GM21360 (cell line): ENCODE results near the gene ASXL3.

Experiments
- ATAC-seq: cut with Tn5 transposase; IDR thresholded peaks from one replicate; pipeline ENCODE4 v1.9.1; 2021; ENCODE audit warnings: mild to moderate bottlenecking, moderate library complexity; ENCODE audit not compliant: unreplicated experiment

The ASXL3 gene

DNA sequence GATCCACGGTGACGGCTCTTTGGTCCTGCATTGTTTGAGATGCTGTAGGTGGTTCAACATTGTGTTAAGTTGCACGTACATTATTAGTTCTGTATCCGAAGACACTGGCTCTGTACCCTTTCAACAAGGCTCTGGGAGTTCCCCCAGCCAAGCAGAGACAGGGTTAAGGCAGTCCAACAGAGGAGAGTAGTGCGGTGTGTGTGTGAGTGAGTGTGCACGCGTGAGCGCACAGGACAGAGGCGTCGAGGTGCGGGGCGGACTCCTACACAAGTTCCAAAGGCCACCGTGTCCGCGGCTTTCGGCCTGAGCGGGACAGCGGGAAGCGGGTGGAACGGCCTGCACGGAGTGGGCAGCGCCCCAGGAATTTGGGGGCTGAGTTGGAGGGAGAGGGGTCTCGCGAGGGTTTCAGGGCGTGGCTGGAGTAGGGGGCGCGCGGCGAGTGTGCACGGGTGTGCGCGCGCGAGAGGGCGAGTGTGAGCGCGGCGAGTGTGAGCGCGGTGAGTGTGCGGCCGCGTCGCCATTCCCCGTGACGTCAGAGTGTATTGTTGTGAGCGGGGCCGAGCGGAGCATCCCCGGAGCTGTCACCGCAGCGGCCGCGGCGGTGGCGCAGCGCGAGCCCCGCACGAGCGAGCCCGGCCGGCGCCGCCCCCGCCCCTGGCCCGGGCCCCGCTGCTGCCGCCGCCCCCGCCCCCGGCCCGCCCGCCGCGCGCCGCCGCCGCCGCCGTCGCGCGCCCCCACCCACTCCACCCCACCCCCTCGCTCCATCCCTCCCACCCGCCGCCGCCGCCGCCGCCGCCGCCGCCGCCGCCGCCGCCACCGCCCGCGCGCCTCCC is at the start of gene ASXL3:
Gene ASXL3, plus strand, starts transcription at position 535 of the 833 bp plus-strand sequence. CDS start 413 bp downstream, outside the sequence.
- ATAC-seq = no peak

DNA sequence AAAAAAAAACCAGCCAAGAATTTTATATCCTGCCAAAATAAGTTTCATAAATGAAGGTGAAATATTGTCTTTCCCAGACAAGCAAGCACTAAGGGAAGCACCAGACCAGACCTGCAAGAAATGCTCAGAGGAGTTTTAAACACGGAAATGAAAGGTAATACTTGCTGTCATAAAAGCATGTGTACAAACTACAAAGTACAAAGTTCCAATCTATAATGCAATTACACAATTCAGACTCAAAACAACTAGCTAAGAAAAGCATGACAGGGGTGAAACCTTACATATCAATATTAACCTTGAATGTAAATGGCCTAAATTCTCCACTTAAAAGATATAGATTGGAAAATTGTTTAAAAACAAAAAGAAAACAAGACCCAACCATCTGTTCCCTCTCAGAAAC is 45.0 kb upstream of the ASXL3 start:
- no peak for ATAC-seq

DNA sequence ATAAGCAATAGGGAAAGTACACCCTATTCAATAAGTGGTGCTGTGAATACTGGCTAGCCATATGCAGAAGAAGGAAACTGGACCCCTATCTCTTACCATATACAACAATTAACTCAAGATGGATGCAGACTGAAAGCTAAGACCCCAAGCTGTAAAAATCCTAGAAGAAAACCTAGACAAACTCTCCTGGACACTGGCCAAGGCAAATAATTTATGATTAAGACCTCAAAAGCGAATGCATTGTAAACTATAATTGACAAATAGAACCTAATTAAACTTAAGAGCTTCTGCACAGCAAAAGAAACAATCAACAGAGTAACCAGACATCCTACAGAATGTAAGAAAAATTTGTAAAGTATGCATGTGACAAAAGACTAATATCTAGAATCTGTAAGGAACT is 41.1 kb upstream of the ASXL3 start:
- no peak for ATAC-seq

DNA sequence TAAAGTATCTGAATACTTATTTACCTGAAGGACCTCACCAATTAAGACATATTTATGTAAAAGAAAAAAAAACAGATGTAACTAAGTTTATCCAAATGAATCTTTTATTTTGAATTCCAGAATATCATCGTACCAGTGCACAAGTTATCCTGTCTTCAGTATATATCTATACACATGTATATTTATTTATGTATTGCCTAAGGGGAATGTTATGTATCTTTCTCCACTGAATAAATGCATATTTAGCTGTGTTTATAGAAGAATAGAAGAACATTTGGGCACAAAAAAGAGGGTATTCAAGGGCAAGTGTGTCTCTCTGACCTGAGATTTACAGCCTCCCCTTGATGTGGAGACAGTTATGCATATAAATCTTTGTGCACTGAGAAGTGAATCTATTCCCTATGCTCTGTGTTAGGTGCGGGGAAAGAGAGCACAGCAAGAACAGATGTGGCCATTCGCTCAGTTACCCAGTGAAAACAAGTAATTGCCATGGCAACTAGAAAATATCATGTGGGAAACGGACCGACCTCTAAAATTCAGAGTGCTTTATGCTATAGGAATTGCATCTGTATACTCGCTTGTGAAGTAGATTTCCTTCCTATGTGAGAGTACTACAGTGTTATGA is 39.5 kb upstream of the ASXL3 start:
- no peak for ATAC-seq

DNA sequence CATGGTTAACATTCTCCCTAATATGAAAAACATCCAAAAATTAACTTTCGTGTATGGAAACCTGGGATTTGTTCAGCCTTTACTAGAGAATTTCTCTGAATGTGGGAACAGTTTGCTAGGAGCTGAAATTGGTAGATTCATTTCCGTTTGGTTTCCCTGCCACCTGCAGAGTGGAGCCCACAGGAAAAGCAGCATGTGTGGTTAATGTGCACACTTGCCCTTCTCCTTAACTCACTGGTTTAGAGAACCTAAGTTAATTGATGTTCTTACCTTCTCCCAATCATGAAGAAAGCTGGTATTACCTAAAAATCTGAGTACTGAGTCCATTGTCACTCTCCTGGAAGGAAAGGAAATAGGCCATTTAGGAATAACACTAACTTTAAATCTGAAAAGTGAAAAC is 37.6 kb upstream of the ASXL3 start:
- no peak for ATAC-seq

DNA sequence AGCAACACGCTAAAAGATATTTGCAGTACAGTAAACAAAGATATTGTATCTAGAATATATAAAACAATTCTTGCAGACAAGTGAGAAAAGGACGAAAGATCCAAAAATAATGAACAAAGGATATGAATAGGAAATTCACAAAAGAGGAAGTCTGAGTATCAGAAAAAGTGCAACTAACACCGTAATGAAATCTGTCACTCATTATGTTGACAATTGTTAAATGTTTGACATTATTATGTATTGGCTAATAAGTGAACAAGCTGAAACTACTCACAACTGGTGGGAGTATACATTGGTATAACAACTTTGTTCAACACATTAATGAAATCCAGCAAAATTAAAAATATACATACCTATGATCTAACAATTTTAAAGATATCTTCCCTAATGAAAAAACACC is 36.7 kb upstream of the ASXL3 start:
- no peak for ATAC-seq

DNA sequence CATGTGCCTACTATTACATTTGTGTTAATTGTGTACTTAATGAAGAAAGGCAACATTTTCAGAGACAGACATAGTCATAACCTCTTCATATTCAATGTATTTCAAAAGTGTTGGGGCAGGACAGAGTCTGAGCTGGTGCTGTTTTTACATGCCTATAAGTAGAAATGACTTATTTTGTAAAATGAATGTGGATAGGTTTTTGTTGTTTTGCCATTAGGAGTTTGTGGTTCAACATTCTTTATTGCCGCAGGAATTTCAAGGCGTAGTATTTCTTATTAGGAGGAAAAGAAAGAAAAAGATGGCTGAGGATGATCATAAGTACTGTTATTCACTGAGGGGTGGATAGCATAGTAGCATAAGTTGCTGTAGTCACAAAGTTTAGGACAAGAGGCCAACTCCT is 21.2 kb upstream of the ASXL3 start:
- ATAC-seq = no peak

DNA sequence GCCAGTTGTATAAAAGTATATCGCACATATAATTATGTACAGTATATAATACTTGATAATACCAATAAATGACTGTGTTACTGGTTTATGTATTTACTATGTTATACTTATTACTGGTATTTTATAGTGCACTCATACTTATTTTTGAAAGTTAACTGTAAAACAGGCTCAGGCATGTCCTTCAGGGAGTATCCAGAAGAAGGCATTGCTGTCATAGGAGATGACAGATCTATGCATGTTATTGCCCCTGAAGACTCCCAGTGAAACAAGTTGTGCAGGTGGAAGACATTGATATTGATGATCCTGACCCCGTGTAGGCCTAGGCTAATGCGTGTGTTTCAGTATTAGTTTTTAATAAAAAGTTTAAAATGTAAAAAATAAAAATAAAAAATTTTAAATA is 20.3 kb upstream of the ASXL3 start:
- ATAC-seq = no peak

DNA sequence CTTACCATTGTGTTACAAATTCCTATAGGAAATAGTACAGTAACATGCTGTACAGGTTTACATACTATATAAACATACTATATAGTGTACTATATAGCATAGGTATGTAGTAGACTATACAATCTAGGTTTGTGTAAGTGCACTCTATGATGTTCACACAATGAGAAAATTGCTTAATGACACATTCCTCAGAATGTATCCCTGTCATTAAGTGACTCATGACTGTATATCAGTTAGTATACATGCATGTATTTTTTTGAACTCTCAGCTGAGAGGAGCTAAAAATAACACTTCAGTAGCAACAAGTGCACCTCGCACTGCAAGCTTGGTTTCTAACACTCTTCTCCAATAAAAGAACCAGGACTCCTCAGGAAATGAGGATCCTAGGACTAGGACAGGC is 19.5 kb upstream of the ASXL3 start:
- no peak for ATAC-seq

DNA sequence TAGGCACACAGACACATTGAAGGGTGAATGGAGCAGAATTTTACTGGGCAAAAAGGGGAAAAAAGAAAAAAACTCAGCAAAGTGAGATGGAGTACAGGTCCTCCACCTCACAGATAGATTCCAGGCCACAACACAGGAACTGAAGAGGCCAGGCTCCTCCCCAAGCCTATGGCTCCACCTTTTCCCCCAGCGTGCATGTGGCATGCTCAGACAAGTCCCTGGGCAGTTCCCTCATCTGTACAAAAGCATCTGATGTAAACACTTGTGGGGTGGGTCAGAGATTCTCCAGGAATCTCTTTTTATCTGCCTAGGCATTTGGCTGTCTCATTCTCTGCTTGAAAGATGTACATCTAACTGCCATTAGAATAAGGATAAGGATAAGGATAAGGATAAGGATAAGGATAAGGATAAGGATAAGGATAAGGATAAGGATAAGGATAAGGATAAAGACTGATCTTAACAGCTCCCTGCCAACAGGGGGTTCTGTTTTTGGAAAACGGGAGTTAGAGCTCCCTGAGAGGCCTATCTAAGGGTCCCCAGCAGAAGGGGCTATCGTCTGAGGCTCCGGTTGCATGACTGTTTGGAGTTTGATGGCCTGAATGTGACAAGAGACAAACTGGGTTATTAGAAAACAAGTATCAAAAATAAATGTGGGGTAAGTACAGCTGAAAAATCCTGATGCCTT is 17.2 kb upstream of the ASXL3 start:
- peak; percentile 83 for ATAC-seq

DNA sequence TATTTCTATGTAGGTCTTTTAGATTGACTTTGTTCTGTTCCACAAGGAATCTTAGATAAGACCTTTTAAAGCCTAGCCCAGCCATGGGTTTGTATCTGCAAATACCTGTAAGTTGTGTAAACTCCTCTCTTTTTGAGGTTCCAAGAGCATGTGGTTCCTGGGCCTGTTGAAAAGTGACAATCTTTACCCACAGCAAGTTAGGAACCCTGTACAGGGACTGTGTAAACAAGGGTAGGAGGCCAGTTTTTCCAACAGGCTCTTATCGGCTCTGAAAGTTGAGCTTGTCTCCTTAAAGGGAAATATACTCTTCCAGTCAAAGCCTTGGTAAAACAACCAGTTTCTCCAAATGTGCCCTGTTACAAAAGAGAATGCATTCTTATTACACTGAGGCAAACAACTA is 15.3 kb upstream of the ASXL3 start:
- no peak for ATAC-seq

DNA sequence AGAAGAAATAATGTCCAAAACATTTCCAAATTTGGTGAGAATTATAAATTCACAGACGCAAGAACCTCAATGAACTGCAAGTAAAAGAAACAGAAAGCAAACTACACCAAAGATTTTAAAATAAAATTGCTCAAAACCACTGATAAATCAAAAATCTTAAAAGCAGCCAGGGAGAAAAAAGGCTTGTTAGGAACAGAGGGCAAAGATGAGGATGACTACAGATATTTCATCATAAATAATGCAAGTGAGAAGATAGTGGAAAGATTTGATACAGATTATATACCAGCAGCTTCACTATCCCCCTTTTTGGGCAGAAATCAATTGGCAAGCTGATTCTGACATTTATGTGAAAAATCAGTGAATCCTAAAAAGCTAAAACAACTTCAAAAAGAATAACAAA is 10.3 kb upstream of the ASXL3 start:
- no peak for ATAC-seq

DNA sequence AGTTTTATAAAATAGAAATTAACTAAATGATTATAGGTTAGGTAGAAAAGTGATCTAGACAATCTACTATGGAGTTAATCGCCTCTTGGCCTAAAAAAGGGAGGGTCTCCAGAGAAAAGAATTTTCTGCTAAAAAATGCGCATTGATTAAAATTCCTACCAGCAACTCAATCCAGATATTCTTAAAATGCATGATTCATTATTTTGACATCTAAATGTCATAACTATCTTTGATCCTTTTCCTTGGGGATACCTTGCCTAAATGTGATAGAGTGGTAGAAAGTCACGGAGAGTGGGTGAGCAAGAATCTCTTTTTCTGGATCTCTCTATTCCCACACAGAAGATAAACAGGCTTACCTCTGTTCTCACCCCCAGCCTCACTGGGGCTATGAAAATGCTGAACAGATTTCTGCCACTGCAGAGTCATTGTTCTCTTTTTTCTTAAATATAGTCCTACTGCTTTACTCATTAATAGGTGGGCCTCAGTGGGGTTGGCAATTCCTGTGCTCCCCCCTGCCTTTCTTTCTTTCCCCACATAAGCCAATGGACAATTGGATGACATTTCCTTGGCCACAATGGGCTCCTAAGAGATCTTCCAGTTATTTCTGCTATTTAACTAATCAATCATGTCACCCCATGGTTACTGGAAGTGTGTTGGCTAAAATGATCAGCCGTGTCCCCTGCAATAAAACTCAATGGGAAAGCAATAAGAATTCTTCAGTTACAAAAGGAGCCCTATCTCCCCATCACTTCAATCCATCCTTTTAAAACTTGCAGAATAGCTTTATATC is 5.8 kb upstream of the ASXL3 start:
- ATAC-seq = no peak

DNA sequence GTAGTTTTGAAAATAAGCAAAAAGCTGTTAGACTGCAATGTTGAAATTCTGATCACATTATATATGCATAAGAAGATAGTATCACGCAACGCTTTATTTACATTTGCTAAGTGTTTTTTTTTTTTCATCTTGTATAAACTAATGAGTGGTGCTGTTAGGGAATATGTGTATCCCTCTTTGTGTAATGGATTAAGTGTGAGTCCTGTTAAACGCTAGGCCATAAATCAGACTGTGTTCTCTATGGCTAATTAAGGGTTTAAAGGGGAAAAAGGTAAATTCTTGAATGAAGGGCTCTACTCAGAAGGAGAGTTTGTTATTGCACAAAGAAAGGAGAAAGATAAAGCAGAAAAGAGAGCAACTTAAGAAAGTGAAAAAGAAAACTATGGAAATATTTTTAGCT is 4.8 kb upstream of the ASXL3 start:
- ATAC-seq = no peak

DNA sequence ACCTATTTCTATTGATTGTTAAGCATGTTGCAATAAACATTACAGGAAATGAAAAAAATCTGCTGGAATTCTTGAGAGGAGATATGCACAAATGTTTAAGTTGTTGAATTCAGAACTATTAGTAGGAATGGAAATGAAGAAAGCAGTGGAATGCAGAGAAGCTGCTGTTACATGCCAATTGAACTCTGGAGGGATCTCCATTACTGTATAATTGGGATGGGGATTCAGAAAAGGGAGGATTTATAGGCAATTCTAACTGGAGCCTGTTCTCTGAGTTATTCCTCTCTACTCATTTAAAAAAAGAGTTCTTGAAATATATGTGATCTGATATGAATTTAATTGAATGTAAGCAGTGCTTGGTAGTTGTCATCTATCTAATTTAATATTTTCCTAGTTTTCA is 2.6 kb upstream of the ASXL3 start:
- ATAC-seq = no peak

DNA sequence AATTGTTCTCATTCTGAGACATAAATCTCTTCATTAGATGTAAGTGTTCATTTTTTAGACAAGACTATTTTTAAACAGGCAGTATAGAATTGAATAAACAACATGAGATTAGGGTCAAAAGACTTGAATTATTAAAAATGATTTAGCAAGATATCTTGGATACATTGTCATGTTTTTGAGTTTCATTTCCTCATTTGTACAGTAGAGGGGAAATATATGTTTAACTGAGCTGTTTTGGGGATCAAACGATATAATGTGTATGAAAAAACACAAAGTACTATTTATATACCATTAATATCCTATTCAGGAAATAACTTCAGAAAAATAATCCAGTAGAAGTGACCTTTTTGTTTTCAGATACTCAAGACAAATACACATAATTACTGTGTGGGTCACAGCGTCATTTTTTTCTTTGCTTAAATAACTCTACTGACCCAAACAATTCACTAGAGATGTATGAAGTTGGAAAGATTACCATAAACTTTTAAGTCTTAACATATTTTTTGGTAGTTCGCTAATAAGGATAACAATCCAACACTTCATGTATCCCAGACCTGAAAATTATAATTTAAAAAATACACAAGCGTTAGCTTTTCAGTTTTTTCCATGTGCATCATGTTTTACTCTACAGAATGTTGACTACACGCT is 896 bp upstream of the ASXL3 start:
- no peak for ATAC-seq

DNA sequence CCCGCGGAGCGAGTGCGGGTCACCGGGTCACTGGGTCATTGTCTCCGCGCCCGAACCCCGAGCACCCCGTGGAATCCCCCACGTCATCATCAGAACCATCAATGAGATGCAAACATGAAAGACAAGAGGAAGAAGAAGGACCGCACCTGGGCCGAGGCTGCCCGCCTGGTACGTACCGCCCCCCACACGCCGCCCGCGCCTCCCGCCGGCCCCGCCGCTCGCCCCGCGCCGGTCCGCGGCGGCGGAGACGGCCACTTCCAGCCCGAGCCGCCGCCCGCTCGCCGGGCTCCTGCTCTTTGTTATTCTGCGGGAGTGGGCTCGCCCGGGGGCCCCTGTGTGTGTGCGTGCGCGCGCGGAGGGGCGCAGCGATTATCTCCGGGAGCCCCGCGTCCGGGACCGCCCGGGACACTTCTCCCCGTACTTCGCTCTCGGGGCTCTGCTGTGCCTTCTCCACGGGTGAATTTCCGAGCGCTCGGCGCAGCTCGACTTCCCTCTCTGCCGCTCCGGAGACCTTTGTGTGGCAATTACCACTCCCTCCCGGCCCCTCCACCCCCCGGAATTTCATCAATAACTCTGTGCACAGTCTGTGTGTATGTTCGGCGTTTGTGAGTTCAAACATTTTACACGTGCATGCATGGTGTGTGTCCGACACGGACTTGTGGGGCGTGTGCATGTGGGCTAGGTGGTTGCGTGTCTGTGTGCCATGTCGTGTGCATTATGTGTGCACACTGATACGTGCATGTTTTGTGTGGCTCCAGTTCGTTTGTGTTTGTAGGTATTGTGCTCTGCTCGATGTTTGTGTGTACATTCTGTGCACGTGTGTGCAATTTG is 714 bp downstream of the ASXL3 start:
- no peak for ATAC-seq

DNA sequence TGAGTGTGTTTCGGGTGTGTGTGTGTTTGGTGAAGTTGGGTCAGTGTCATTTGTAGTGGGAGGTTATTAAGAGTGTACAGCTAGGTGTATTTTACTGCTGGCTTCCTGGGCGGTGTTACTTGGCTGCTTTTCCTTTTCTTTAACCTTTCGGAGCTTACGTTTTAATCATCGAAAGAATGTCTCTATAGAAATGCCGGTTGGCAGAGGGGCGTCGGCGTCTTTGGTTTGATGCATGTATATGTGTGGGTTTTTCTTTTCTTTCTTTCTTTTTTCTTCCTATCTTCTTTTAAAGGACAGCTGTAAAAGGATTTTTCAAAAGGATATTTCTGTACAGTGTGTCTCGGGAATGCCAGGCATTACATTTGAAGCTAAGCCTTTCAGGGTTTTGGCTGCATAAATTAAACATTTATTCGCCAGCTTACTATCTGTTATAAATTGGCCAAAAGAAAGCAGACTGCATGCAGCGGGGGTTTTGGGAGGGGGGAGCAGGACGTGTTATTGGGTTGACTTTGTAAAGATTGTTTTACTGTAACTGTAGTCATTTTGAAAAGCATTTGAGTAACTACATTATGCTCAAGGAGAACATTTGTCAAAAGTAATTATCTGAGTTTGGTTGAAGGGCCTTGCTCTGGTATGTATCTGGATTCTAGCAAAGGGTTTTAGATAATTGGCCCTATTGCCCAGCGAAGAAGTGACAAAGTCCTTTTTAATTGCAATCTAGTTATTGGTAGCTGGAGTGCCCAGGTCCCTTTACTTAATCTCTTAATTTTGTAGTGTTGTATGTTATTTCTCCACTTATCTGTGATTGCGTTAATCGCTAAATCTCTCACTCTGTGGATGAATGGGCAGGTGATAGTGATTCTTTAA is 1.6 kb downstream of the ASXL3 start:
- ATAC-seq = no peak

DNA sequence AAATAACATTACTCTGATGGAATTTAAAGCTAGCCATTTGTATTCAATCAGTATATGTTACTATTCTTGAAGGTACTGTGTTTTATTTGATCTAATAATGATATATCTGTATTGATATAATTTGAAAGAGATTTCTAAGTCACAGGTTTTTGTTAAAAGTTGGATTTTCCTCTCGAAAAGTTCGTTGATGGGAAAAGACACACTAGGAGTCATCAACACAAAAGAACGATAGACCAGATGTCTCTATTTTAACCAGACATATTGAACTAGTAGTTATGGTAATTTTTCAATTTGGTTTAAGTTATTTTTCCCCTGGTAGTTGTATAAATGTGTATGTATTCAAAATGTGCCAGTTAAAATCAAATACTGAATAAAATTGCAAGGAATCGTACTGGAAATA is 2.5 kb downstream of the ASXL3 start:
- no peak for ATAC-seq
